ENCODE measurements around the gene USP49. TPM values are rescaled to one million over a fixed set of nuclear protein-coding genes. Genes with fewer than 3 reads are reported as not detected.

Gene USP49
- polyA plus RNA-seq, 1 of the 3 experiments (the other 2 are of a cell fraction), result 2.4 TPM

DNA sequence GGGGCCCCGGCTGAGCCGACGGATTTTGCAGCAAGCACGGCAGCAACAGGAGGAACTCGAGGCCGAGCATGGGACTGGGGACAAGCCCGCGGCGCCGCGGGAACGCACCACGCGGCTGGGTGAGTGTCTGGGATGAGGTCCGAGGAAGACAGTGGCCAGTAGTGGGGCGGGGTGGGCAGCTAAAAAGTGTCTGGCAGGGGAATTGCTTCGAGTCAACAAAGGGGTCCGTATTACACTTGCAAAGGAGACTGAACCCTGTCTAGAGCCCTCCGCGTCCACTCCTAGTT lies 26.5 kb upstream of the USP49 start (continued):
- TF ChIP-seq MAX (IDR thresholded peaks at IDR 0.05; ENCODE audit: low read depth) (no peak), NFIC (IDR thresholded peaks at IDR 0.05; ENCODE audit: borderline replicate concordance) (no peak)

DNA sequence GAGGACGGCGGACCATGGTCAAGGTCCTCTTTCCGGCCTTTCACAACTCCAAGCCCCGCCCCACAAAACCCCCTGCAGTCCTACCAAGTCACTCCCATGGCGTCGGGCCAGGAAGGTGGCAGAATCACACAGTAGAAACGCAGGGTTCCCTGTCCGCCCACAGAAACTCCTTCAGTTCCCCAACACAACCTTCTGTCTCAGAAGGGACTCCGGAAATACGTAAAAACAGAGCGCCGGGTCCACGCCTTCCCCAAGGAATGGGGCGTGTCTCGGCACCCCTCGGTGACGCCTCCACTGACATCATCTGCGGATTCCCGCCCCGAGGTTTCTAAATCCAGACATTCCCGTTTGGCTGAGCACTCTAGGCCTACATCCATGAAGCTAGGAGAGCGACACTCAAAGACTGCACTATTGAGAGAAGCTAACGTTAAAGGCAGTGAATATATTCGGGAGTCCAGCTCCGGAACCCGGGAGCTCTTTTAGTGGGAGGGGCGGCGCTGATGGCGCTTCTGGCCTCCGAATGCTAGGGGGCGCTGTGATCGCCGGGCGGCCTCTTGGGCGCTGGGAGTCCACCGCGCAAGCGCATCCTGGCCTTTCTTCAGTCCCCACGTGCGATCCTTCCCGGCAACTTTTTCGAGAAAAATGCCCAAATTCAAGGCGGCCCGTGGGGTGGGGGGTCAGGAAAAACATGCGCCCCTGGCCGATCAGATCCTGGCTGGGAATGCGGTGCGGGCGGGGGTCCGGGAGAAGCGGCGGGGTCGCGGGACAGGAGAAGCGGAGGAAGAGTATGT lies 25.9 kb upstream of the USP49 start, which contains the start of the genes BYSL and MED20:
TSS of gene BYSL (plus strand) at position 579 of the 791 bp plus-strand sequence. CDS start at position 643, 64 bp downstream.
TSS of gene MED20 (minus strand) at position 219 of the 791 bp plus-strand sequence. CDS start at position 98, 121 bp downstream.
- peak within 1 kb of the TSS; percentile 55 to 99 for H3K4me3 ChIP-seq (ENCODE audit: low read depth in 2 of 2, low read length in 1 of 2)
- peak; percentile 95 for DNase-seq
- peaks cover 7% of the 10 kb centered on the region for H3F3A ChIP-seq (replicated peaks; ENCODE audit: insufficient read depth)
- H3K4me1 ChIP-seq (ENCODE audit: control insufficient read depth in 1 of 2, insufficient read depth in 2 of 2, low read depth in 1 of 2, low read length in 1 of 2), result peaks cover 14 to 18% of the 10 kb centered on the region in 2 experiments; a peak in 3 of 4 replicates
- 0% methylated on average over 33 of the region's 55 CpGs for WGBS (ENCODE audit: low lambda C conversion rate)
- peaks cover 88% of the 10 kb centered on the region for H3K79me2 ChIP-seq (ENCODE audit: insufficient read depth)
- no peaks in the 10 kb centered on the region for H4K20me1 ChIP-seq (ENCODE audit: insufficient read depth)
- peak within 1 kb of the TSS; percentile 96 to 99 for H3K27ac ChIP-seq (ENCODE audit: low read depth in 2 of 2, low read length in 1 of 2)
- no peaks in the 10 kb centered on the region for H3K9me2 ChIP-seq
- POLR2A ChIA-PET, result interaction anchor here (0.7 to 1.5 kb wide), 8 partner anchors 18 to 133 kb away, joined by 3 to 14 read pairs (median 4); partner anchors contain the start of genes TAF8 and TOMM6
- H3K4me2 ChIP-seq, result peak within 1 kb of the TSS; percentile 81
- H3K27me3 ChIP-seq (ENCODE audit: insufficient read depth), result no peaks in the 10 kb centered on the region
- H3K36me3 ChIP-seq (replicated peaks in 1 of 2; ENCODE audit: control insufficient read depth in 1 of 2, insufficient read depth in 2 of 2, low read length in 1 of 2), result peaks cover 5 to 9% of the 10 kb centered on the region in 2 experiments
- TF ChIP-seq YY1 (IDR thresholded peaks at IDR 0.05; ENCODE audit: low read depth) (0 out of 2 replicates have a peak, but pooled peaks have one; percentile 11), CHD2 (IDR thresholded peaks at IDR 0.05; ENCODE audit: low read length, partially characterized antibody) (no peak), SMC3 (IDR thresholded peaks at IDR 0.05; ENCODE audit: low read depth, low read length) (no peak), FOXJ3 (CRISPR knock-in tag; IDR thresholded peaks at IDR 0.05) (no peak), SIN3A (IDR thresholded peaks at IDR 0.05; ENCODE audit: borderline replicate concordance, low read depth, low read length) (peak; percentile 66; the same call in 1 of the 2 replicates), NFIC (IDR thresholded peaks at IDR 0.05; ENCODE audit: borderline replicate concordance) (peak; percentile 13; the same call in 1 of the 2 replicates), RXRA (IDR thresholded peaks at IDR 0.05; ENCODE audit: borderline replicate concordance, low read depth) (no peak), PBX3 (IDR thresholded peaks at IDR 0.05) (peak; percentile 15; the same call in 1 of the 2 replicates), RFX5 (IDR thresholded peaks at IDR 0.05; ENCODE audit: low read length) (0 out of 2 replicates have a peak, but pooled peaks have one; percentile 22), RAD21 (IDR thresholded peaks at IDR 0.05; ENCODE audit: low read length) (no peak; the same call in 1 of the 2 replicates), MAX (IDR thresholded peaks at IDR 0.05; ENCODE audit: low read depth) (peak; percentile 97), GABPA (IDR thresholded peaks at IDR 0.05; ENCODE audit: low read depth) (peak; percentile 86), FOSL2 (IDR thresholded peaks at IDR 0.05; ENCODE audit: borderline replicate concordance, low read depth) (peak; percentile 14; the same call in 1 of the 2 replicates), TAF1 (IDR thresholded peaks at IDR 0.05; ENCODE audit: borderline replicate concordance, low read depth, low read length) (peak; percentile 83), POLR2AphosphoS5 (IDR thresholded peaks at IDR 0.05; ENCODE audit: low read depth, low read length) (peak; percentile 85), NRF1 (IDR thresholded peaks at IDR 0.05; ENCODE audit: low read depth, low read length) (peak; percentile 84), TEAD4 (IDR thresholded peaks at IDR 0.05; ENCODE audit: borderline replicate concordance, insufficient read depth) (no peak), MXI1 (IDR thresholded peaks at IDR 0.05; ENCODE audit: low read depth, low read length) (peak; percentile 98), EZH2phosphoT487 (IDR thresholded peaks at IDR 0.05; ENCODE audit: borderline replicate concordance, low read depth) (no peak), RCOR1 (IDR thresholded peaks at IDR 0.05; ENCODE audit: low read length) (no peak), ELF1 (IDR thresholded peaks at IDR 0.05) (peak; percentile 60)
- TF ChIP-seq, protein P1, sequence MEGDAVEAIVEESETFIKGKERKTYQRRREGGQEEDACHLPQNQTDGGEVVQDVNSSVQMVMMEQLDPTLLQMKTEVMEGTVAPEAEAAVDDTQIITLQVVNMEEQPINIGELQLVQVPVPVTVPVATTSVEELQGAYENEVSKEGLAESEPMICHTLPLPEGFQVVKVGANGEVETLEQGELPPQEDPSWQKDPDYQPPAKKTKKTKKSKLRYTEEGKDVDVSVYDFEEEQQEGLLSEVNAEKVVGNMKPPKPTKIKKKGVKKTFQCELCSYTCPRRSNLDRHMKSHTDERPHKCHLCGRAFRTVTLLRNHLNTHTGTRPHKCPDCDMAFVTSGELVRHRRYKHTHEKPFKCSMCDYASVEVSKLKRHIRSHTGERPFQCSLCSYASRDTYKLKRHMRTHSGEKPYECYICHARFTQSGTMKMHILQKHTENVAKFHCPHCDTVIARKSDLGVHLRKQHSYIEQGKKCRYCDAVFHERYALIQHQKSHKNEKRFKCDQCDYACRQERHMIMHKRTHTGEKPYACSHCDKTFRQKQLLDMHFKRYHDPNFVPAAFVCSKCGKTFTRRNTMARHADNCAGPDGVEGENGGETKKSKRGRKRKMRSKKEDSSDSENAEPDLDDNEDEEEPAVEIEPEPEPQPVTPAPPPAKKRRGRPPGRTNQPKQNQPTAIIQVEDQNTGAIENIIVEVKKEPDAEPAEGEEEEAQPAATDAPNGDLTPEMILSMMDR (IDR thresholded peaks at IDR 0.05), result peak; percentile 97
- H3K9me3 ChIP-seq, result no peaks in the 10 kb centered on the region
- H3K9ac ChIP-seq, result peak within 1 kb of the TSS; percentile 98
- CTCF ChIA-PET, result interaction anchor here (0.6 to 5.4 kb wide), 35 partner anchors 10 to 627 kb away, joined by 3 to 70 read pairs (median 4); partner anchors contain the start of genes TAF8, TOMM6 and USP49
- H2AFZ ChIP-seq (ENCODE audit: low read depth), result peak within 1 kb of the TSS; percentile 85
